Upper lobe of left lung (tissue), 4 donors: ENCODE measurements around the gene PPM1B.

Experiments
- POLR2AphosphoS5 ChIP-seq, 2 donors: sonication (generic); formaldehyde crosslinking; IDR thresholded peaks; one replicate each; pipeline ENCODE4 v1.5.1; 2017; ENCODE audit warnings: antibody characterized with exemption in 2 of 2
- TF ChIP-seq, protein P1 (sequence below), 6 experiments: fragments of 450-650 bp in 4 of 6; fragments of 200-600 bp in 2 of 6; sonication (generic) in 2 of 6; IDR thresholded peaks; one replicate each; pipeline ENCODE4 v1.5.1; 2016 to 2019; ENCODE audit warnings: antibody characterized with exemption in 6 of 6

DNA sequence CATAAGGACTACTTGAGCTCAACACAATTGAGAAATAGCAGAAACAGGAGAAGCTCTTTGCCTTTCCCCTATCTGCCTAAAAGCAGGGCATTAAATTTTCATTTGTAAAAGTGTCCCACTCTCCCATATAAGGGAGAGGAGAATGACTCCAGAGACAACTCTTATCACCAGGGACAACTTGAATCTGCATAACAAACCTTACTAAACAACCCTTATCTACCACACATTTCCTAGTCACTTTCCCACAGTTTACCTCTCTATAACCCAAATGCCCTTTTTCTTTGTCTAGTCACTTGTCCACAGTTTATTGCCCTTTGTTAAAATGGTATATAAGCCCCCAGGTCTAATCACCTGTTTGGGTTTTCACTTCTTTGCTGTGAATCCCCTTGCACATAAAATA lies 37.5 kb upstream of the PPM1B start:
- TF ChIP-seq, protein P1, sequence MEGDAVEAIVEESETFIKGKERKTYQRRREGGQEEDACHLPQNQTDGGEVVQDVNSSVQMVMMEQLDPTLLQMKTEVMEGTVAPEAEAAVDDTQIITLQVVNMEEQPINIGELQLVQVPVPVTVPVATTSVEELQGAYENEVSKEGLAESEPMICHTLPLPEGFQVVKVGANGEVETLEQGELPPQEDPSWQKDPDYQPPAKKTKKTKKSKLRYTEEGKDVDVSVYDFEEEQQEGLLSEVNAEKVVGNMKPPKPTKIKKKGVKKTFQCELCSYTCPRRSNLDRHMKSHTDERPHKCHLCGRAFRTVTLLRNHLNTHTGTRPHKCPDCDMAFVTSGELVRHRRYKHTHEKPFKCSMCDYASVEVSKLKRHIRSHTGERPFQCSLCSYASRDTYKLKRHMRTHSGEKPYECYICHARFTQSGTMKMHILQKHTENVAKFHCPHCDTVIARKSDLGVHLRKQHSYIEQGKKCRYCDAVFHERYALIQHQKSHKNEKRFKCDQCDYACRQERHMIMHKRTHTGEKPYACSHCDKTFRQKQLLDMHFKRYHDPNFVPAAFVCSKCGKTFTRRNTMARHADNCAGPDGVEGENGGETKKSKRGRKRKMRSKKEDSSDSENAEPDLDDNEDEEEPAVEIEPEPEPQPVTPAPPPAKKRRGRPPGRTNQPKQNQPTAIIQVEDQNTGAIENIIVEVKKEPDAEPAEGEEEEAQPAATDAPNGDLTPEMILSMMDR (IDR thresholded peaks at IDR 0.05) = no peak
- TF ChIP-seq POLR2AphosphoS5 (IDR thresholded peaks at IDR 0.05) = no peak
